ENCODE measurements around the gene IDI1. TPM values are rescaled to one million over a fixed set of nuclear protein-coding genes. Genes with fewer than 3 reads are reported as not detected.
A peak's percentile ranks its signal among the peaks of the same experiment; 100 is the strongest.

The IDI1 gene
- total RNA-seq, 1 donor from 2014 or later = 42.9 TPM

DNA sequence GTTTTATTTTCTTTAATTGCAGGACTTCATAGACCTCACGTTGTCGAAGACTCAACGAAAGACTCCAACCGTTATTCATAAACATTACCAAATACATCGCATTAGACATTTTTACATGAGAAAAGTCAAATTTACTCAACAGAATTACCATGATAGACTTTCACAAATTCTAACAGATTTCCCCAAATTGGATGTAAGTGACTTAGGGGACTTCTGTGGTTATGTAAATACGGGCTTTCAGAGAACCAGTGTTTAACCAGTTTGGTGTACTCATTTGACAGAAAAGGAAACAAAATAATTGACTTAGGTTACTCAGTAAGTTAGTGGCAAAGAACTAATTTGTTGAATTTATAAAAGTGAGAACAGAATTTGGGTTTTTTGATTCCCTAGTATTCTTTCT, 56.5 kb downstream of the IDI1 start:
- no peak overlapping the region for H3K27ac Mint-ChIP-seq
- no peak for DNase-seq (ENCODE audit: low spot score in 2 of 2, unreplicated experiment in 2 of 2)
- no peaks in the 10 kb centered on the region for H3K27me3 Mint-ChIP-seq (ENCODE audit: low read depth)
- TF ChIP-seq, protein P1, sequence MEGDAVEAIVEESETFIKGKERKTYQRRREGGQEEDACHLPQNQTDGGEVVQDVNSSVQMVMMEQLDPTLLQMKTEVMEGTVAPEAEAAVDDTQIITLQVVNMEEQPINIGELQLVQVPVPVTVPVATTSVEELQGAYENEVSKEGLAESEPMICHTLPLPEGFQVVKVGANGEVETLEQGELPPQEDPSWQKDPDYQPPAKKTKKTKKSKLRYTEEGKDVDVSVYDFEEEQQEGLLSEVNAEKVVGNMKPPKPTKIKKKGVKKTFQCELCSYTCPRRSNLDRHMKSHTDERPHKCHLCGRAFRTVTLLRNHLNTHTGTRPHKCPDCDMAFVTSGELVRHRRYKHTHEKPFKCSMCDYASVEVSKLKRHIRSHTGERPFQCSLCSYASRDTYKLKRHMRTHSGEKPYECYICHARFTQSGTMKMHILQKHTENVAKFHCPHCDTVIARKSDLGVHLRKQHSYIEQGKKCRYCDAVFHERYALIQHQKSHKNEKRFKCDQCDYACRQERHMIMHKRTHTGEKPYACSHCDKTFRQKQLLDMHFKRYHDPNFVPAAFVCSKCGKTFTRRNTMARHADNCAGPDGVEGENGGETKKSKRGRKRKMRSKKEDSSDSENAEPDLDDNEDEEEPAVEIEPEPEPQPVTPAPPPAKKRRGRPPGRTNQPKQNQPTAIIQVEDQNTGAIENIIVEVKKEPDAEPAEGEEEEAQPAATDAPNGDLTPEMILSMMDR (IDR thresholded peaks at IDR 0.05; ENCODE audit: unreplicated experiment) = no peak
- peaks cover 47% of the 10 kb centered on the region for H3K36me3 Mint-ChIP-seq
- H3K9me3 Mint-ChIP-seq = no peaks in the 10 kb centered on the region
- peaks cover 17% of the 10 kb centered on the region for H3K4me1 Mint-ChIP-seq
- no peak overlapping the region for H3K4me3 Mint-ChIP-seq

DNA sequence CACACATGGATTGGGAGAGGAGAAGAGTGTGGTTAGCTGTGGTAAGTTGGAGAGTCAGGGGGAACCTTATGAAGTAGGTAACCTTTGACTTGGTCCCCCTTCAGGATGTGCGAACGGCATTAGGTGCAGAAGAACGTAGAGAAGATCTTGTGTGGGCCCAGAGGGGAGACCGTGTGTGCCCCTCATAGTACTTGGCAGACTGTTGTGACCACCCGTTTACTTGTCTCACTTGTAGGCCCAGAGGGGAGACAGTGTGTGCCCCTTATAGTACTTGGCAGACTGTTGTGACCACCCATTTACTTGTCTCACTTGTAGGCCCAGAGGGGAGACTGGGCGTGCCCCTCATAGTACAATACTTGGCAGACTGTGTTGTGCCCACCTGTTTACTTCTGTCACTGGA, 58.1 kb downstream of the IDI1 start:
- Mint-ChIP-seq H3K9me3 (no peaks in the 10 kb centered on the region), H3K36me3 (peaks cover 35% of the 10 kb centered on the region), H3K27ac (no peak overlapping the region), H3K4me3 (peak overlapping the region; percentile 10), H3K4me1 (peaks cover 24% of the 10 kb centered on the region), H3K27me3 (ENCODE audit: low read depth) (no peaks in the 10 kb centered on the region)
- no peak for DNase-seq (ENCODE audit: low spot score in 2 of 2, unreplicated experiment in 2 of 2)
- TF ChIP-seq, protein P1 (IDR thresholded peaks at IDR 0.05; ENCODE audit: unreplicated experiment) = no peak

Other genes with a start within 250 kb of the IDI1 start
- 90.2 to 95.9 TPM (median 94.8 TPM) in 3 replicates for gene LARP4B, start 117.4 kb downstream of the IDI1 start, total RNA-seq
- 66.3 to 68.5 TPM (median 67.5 TPM) in 3 replicates for gene GTPBP4, start 60.7 kb downstream of the IDI1 start, total RNA-seq
- not detected in 3 replicates for gene IDI2, start 23.3 kb downstream of the IDI1 start, total RNA-seq
- gene WDR37, start 7.3 kb upstream of the IDI1 start, total RNA-seq = 20.3 to 21.1 TPM (median 20.8 TPM) in 3 replicates

Measured in mesothelial cell of epicardium (in vitro differentiated cells).